Keratinocyte (primary cell): ENCODE results near the gene RHEB. TPM values are rescaled to one million over a fixed set of nuclear protein-coding genes. Genes with fewer than 3 reads are reported as not detected.

Source experiments
- DNase-seq: peaks from one replicate; pipeline ENCODE4 v3.0.0-alpha.2; 2011; ENCODE audit warnings: low read depth, missing footprints, low spot score
- FAIRE-seq: peaks from 2 replicates; lab custom pipeline; 2011; peaks lifted over from hg19 to GRCh38; lab: Jason Lieb, UNC
- H2AFZ ChIP-seq: 2 replicates; pipeline ENCODE4 v1.6.0; 2012; ENCODE audit warnings: low read length, control low read depth, inconsistent platforms; ENCODE audit not compliant: control insufficient read depth
- H3K27ac ChIP-seq: 2 replicates; pipeline ENCODE4 v1.5.1; 2011; ENCODE audit warnings: low read length; ENCODE audit not compliant: control insufficient read depth, insufficient read depth
- H3K27me3 ChIP-seq: 3 replicates; pipeline ENCODE4 v1.6.0; 2011; ENCODE audit warnings: low read length; ENCODE audit not compliant: control insufficient read depth, insufficient read depth; ENCODE audit errors: extremely low read depth
- H3K36me3 ChIP-seq, 2 experiments: 2 replicates in 1 of 2; 3 replicates in 1 of 2; pipeline ENCODE4 v1.5.1; 2011; ENCODE audit warnings: low read length in 2 of 2, mild to moderate bottlenecking in 1 of 2; ENCODE audit not compliant: control insufficient read depth in 2 of 2, insufficient read depth in 2 of 2; ENCODE audit errors: extremely low read depth in 1 of 2
- H3K4me1 ChIP-seq: 3 replicates; pipeline ENCODE4 v1.5.1; 2011; ENCODE audit warnings: low read length; ENCODE audit not compliant: control insufficient read depth, insufficient read depth; ENCODE audit errors: extremely low read depth
- H3K4me2 ChIP-seq: 3 replicates; pipeline ENCODE4 v1.6.0; 2011; ENCODE audit warnings: low read depth, low read length; ENCODE audit not compliant: control insufficient read depth, insufficient read depth; ENCODE audit errors: extremely low read depth
- H3K4me3 ChIP-seq, 3 experiments: fragments of 200-600 bp in 1 of 3; sonication (generic) in 1 of 3; 2 replicates in 2 of 3; 3 replicates in 1 of 3; pipeline ENCODE4 v1.5.1; 2011 to 2016; ENCODE audit warnings: low read length in 3 of 3, mild to moderate bottlenecking in 3 of 3, control low read depth in 2 of 3, inconsistent platforms in 1 of 3, low read depth in 1 of 3, mixed read lengths in 1 of 3, mixed run types in 1 of 3, moderate library complexity in 1 of 3; ENCODE audit not compliant: control insufficient read depth in 2 of 3, insufficient read depth in 2 of 3; ENCODE audit errors: extremely low read depth in 1 of 3
- H3K79me2 ChIP-seq: 2 replicates; pipeline ENCODE4 v1.6.0; 2012; ENCODE audit warnings: low read length; ENCODE audit not compliant: control insufficient read depth, insufficient read depth
- H3K9ac ChIP-seq: 3 replicates; pipeline ENCODE4 v1.6.0; 2011; ENCODE audit warnings: low read length; ENCODE audit not compliant: control insufficient read depth, insufficient read depth; ENCODE audit errors: extremely low read depth
- H3K9me1 ChIP-seq: 3 replicates; pipeline ENCODE4 v1.6.0; 2011; ENCODE audit warnings: low read length; ENCODE audit not compliant: control insufficient read depth, insufficient read depth; ENCODE audit errors: extremely low read depth
- H3K9me3 ChIP-seq: 2 replicates; pipeline ENCODE4 v1.5.1; 2012; ENCODE audit warnings: low read depth, low read length; ENCODE audit not compliant: control insufficient read depth
- H4K20me1 ChIP-seq: 3 replicates; pipeline ENCODE4 v1.6.0; 2011; ENCODE audit warnings: low read length; ENCODE audit not compliant: control insufficient read depth, insufficient read depth; ENCODE audit errors: extremely low read depth
- EZH2 ChIP-seq: IDR thresholded peaks from one replicate; pipeline ENCODE4 v1.6.1; 2012; ENCODE audit warnings: inconsistent platforms, mild to moderate bottlenecking, low read length, moderate library complexity
- dilution Hi-C: fragments of 300-500 bp; cut with MboI; formaldehyde crosslinking; loops from one replicate; pipeline ENCODE4 v1.7.0; 2020; ENCODE audit warnings: low sequenced_read_pairs; ENCODE audit not compliant: extremely low pct_ligation_motif_present
- polyA plus RNA-seq, 5 experiments: library from polyadenylated mRNA; depleted of rRNA in 3 of 5; stranded (reverse) in 3 of 5; stranded (forward) in 1 of 5; unstranded in 1 of 5; fragments of >200 nt; gene quantifications; 1 replicate in 1 of 5; 2 replicates in 3 of 5; 3 replicates in 1 of 5; pipeline versions ENCODE4 v1.2.1 to v1.2.3, GENCODE V29; 2011 to 2012; ENCODE audit warnings: missing spikeins in 2 of 5, low read depth in 1 of 5, low replicate concordance in 1 of 5
- TF ChIP-seq, protein P1 (sequence below), 3 experiments: IDR thresholded peaks in 1 of 3; conservative IDR thresholded peaks in 1 of 3; optimal IDR thresholded peaks in 1 of 3; 2 replicates in 2 of 3; 3 replicates in 1 of 3; pipeline versions ENCODE3 to v1.5.1; 2011; ENCODE audit warnings: low read length in 3 of 3, mild to moderate bottlenecking in 3 of 3, moderate library complexity in 2 of 3, control low read depth in 1 of 3, inconsistent platforms in 1 of 3; ENCODE audit not compliant: insufficient read depth in 2 of 3; ENCODE audit errors: extremely low read depth in 1 of 3

RHEB gene
- polyA plus RNA-seq, 1 donor (not counting 4 experiments of a cell fraction or from before 2014, with no cell fraction given), result 138 TPM

DNA sequence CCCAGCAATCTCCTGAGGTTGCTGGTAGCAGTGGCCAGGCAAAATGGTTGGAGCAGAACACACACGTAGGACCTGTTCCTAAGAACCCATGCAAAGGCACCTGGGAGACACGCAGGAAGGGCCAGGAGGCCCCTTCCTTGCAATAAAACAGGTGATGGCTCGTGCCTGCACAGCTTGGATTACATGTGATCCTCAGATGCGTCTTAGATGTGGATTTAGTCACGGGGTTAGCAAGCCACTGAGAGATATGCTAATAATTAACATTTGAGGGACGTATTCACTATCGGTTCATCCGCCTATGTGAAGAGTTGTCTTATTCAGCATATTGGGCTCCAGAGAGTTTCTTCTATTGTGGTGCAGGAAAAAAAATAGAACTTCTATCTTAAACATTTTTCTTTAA lies 4.6 kb upstream of the RHEB start:
- dilution Hi-C loops, result no loop called here
- no peak overlapping the region for H3K27ac ChIP-seq
- FAIRE-seq, result no peak

DNA sequence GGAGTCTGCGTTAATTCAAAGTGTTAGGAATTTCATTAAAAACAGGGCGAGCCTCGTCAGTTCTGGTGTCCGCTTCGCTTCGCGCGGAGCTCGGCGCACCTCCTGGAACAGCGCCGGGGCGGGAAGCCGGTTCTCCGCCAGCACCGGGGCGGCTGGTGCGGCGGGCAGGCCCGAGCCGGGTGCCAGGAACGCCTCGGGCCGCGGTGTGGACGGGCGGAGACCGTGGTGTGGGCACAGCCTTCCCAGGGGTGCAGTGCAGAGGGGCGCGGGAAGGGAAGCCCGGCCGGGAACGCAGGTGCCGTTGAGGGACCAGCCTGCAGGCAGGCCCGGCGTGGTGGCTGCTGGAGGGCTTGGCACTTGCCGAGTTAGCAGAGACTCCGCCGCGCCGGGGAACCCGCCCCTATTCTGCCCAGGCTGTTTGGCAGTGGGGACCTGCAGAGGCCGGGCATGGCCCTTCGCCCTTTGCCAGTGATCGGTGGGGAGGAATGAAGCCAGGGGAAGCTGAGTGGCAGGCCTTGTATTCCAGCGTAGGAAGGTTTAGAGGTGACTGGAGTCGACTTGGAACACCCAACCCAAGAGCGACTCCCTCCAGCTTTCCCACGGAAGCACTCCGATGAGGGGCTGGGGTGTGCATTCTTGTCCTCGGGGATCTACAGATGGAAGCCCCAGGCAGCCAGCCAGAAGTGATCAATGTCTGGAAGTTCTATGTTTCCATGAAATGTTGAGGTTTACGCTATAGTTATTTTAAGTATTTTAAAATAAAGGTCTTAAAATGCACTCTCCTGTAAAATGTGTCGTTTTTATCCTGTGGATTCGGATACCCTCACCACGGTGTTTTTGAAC lies 945 bp upstream of the RHEB start:
- peaks cover 20% of the 10 kb centered on the region for H3K4me1 ChIP-seq
- FAIRE-seq (no peak), DNase-seq (no peak)
- dilution Hi-C loops, result no loop called here
- no peaks in the 10 kb centered on the region for H3K27me3 ChIP-seq
- peaks cover 34% of the 10 kb centered on the region for H3K79me2 ChIP-seq
- peaks cover 0 to 2% of the 10 kb centered on the region in 2 experiments for H3K36me3 ChIP-seq
- H4K20me1 ChIP-seq, result peaks cover 14% of the 10 kb centered on the region
- peak overlapping the region; percentile 92 for H2AFZ ChIP-seq
- no peaks in the 10 kb centered on the region for H3K9me3 ChIP-seq
- peak overlapping the region; percentile 45 to 73 (median 63) for H3K4me3 ChIP-seq
- peak overlapping the region; percentile 82 for H3K9ac ChIP-seq
- H3K9me1 ChIP-seq, result no peaks in the 10 kb centered on the region
- H3K4me2 ChIP-seq, result peak overlapping the region; percentile 85
- peak overlapping the region; percentile 88 for H3K27ac ChIP-seq
- TF ChIP-seq, protein P1, sequence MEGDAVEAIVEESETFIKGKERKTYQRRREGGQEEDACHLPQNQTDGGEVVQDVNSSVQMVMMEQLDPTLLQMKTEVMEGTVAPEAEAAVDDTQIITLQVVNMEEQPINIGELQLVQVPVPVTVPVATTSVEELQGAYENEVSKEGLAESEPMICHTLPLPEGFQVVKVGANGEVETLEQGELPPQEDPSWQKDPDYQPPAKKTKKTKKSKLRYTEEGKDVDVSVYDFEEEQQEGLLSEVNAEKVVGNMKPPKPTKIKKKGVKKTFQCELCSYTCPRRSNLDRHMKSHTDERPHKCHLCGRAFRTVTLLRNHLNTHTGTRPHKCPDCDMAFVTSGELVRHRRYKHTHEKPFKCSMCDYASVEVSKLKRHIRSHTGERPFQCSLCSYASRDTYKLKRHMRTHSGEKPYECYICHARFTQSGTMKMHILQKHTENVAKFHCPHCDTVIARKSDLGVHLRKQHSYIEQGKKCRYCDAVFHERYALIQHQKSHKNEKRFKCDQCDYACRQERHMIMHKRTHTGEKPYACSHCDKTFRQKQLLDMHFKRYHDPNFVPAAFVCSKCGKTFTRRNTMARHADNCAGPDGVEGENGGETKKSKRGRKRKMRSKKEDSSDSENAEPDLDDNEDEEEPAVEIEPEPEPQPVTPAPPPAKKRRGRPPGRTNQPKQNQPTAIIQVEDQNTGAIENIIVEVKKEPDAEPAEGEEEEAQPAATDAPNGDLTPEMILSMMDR (optimal IDR thresholded peaks at IDR 0.05 in 1 of 3, IDR thresholded peaks at IDR 0.05 in 1 of 3, conservative IDR thresholded peaks at IDR 0.05 in 1 of 3; ENCODE audit: extremely low read depth in 1 of 3, insufficient read depth in 2 of 3, low read length in 3 of 3), result no peak
- no peak for TF ChIP-seq EZH2

More for the DNA sequence above, 4.6 kb upstream of the RHEB start:
- no peak for TF ChIP-seq EZH2
- TF ChIP-seq, protein P1 (optimal IDR thresholded peaks at IDR 0.05 in 1 of 3, IDR thresholded peaks at IDR 0.05 in 1 of 3, conservative IDR thresholded peaks at IDR 0.05 in 1 of 3; ENCODE audit: extremely low read depth in 1 of 3, insufficient read depth in 2 of 3, low read length in 3 of 3), result no peak
- no peak for DNase-seq
- no peak overlapping the region for H3K4me3 ChIP-seq
- H2AFZ ChIP-seq, result no peak overlapping the region
- no peaks in the 10 kb centered on the region for H3K36me3 ChIP-seq
- H4K20me1 ChIP-seq, result no peaks in the 10 kb centered on the region
- no peaks in the 10 kb centered on the region for H3K27me3 ChIP-seq
- H3K79me2 ChIP-seq, result no peaks in the 10 kb centered on the region
- no peak overlapping the region for H3K4me2 ChIP-seq
- H3K9me1 ChIP-seq, result no peaks in the 10 kb centered on the region
- H3K4me1 ChIP-seq, result peaks cover 10% of the 10 kb centered on the region
- H3K9me3 ChIP-seq, result no peaks in the 10 kb centered on the region
- no peak overlapping the region for H3K9ac ChIP-seq
